ENCODE results near the gene RNF175. TPM values are rescaled to one million over a fixed set of nuclear protein-coding genes. Genes with fewer than 3 reads are reported as not detected.

RNF175 gene
- total and polyA plus RNA-seq, 10 donors, result 0.26 to 1.9 (median 0.46) TPM; not detected in 1

GRCh38 chr4:153684971-153685371, 74.9 kb downstream of the RNF175 start:
- WGBS, 5 donors, result 18 to 28% (median 21%) methylated on average over 7 to 9 of the region's 9 CpGs
- peak overlapping the region in 7 of 8 donors; percentile 72 to 95 (median 84) for H3K27ac ChIP-seq
- DNase-seq, result no peak

GRCh38 chr4:153684182-153684970, 75.4 kb downstream of the RNF175 start, which contains the start of gene TLR2:
Gene TLR2 (plus strand): TSS chr4:153684280. CDS start chr4:153702908, 18,628 bp downstream.
- 0 to 1% (median 1%) methylated on average over 13 to 75 of the region's 75 CpGs for WGBS, 5 donors
- peak within 1 kb of the TSS in 7 of 8 donors; percentile 72 to 95 (median 84) for H3K27ac ChIP-seq
- TF ChIP-seq POLR2AphosphoS5 (IDR thresholded peaks at IDR 0.05) (peak; percentile 80 to 93 (median 83)), POLR2A (IDR thresholded peaks at IDR 0.05) (peak in 1 of 3 donors; percentile 11), CTCF (IDR thresholded peaks at IDR 0.05 in 8 of 11, conservative IDR thresholded peaks at IDR 0.05 in 3 of 11) (peak in 2 of 11 experiments; percentile 24 to 32)

More at GRCh38 chr4:153684971-153685371, 74.9 kb downstream of the RNF175 start:
- intact Hi-C loops (cut with DNase I; ENCODE audit: low total_unique reads), result no loop called here
- TF ChIP-seq POLR2AphosphoS5 (IDR thresholded peaks at IDR 0.05), result no peak
- no peak for TF ChIP-seq POLR2A (IDR thresholded peaks at IDR 0.05)
- TF ChIP-seq CTCF (IDR thresholded peaks at IDR 0.05 in 8 of 11, conservative IDR thresholded peaks at IDR 0.05 in 3 of 11), result no peak
- H3K9me3 ChIP-seq, result peaks cover 5 to 29% (median 26%) of the 10 kb centered on the region in 8 donors
- H3K4me1 ChIP-seq, result peaks cover 0 to 29% (median 16%) of the 10 kb centered on the region in 6 donors
- H3K4me3 ChIP-seq, result peak overlapping the region; percentile 52 to 87 (median 71)
- peaks cover 0 to 29% (median 21%) of the 10 kb centered on the region in 6 donors for H3K36me3 ChIP-seq
- peaks cover 0 to 25% (median 9%) of the 10 kb centered on the region in 7 donors for H3K27me3 ChIP-seq (replicated peaks in 1 of 7)

DNA sequence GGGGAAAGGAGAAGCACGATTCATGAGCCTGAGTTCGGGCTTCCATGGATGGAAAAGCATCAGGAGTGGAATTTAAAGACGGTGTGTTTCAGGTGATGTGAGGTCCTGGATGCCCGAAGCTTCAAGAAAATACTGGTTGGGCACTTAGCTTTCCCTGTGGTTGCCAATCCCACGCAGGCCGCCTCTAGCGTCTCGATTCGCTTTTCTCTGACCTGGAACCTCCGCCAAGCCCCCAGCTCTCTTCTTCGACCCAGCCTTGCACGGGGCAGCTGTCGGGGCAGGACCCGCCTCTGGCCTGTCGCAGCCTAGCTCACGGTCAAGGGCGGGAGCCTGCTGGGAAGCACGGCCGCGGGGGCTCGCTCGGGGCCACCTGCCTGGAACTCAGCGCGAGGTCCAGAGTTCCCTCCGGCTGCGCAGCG, 76.1 kb downstream of the RNF175 start:
- intact Hi-C loops (cut with DNase I; ENCODE audit: low total_unique reads), result no loop called here
- H3K27ac ChIP-seq, result peak overlapping the region in 6 of 8 donors; percentile 76 to 95 (median 88)
- no peak for TF ChIP-seq POLR2A (IDR thresholded peaks at IDR 0.05)

More at GRCh38 chr4:153684182-153684970, 75.4 kb downstream of the RNF175 start, which contains the start of gene TLR2:
- DNase-seq, result peak; percentile 97
- intact Hi-C loops (cut with DNase I; ENCODE audit: low total_unique reads), result no loop called here
- H3K36me3 ChIP-seq, result peaks cover 0 to 23% (median 17%) of the 10 kb centered on the region in 6 donors
- peaks cover 0 to 29% (median 16%) of the 10 kb centered on the region in 6 donors for H3K4me1 ChIP-seq
- H3K9me3 ChIP-seq, result peaks cover 5 to 23% (median 20%) of the 10 kb centered on the region in 8 donors
- H3K4me3 ChIP-seq, result peak within 1 kb of the TSS; percentile 52 to 87 (median 71)
- H3K27me3 ChIP-seq (replicated peaks in 1 of 7), result peaks cover 0 to 25% (median 9%) of the 10 kb centered on the region in 7 donors

GRCh38 chr4:153679486-153679885, 80.3 kb downstream of the RNF175 start:
- 64 to 77% (median 69%) methylated on average over 6 of the region's 6 CpGs for WGBS, 5 donors
- intact Hi-C loops (cut with DNase I; ENCODE audit: low total_unique reads), result no loop called here
- DNase-seq, result peak; percentile 53

More for the DNA sequence above, 76.1 kb downstream of the RNF175 start:
- peaks cover 0 to 25% (median 9%) of the 10 kb centered on the region in 7 donors for H3K27me3 ChIP-seq (replicated peaks in 1 of 7)
- H3K36me3 ChIP-seq, result peaks cover 0 to 17% (median 11%) of the 10 kb centered on the region in 6 donors
- no peak for DNase-seq
- peaks cover 5 to 17% (median 14%) of the 10 kb centered on the region in 8 donors for H3K9me3 ChIP-seq
- H3K4me3 ChIP-seq, result peak overlapping the region; percentile 52 to 87 (median 71)
- 11 to 33% (median 15%) methylated on average over 13 to 27 of the region's 27 CpGs for WGBS, 5 donors
- peaks cover 0 to 29% (median 16%) of the 10 kb centered on the region in 6 donors for H3K4me1 ChIP-seq

More at GRCh38 chr4:153679486-153679885, 80.3 kb downstream of the RNF175 start:
- Histone ChIP-seq H3K27me3 (replicated peaks in 1 of 7) (peaks cover 0 to 19% (median 4%) of the 10 kb centered on the region in 7 donors), H3K4me1 (peaks cover 0 to 18% (median 9%) of the 10 kb centered on the region in 6 donors), H3K4me3 (no peak overlapping the region), H3K27ac (peak overlapping the region in 2 of 8 donors; percentile 62 to 65), H3K36me3 (no peaks in the 10 kb centered on the region), H3K9me3 (peaks cover 0 to 25% (median 23%) of the 10 kb centered on the region in 8 donors)
- peak in 1 of 3 donors; percentile 60 for TF ChIP-seq POLR2AphosphoS5 (IDR thresholded peaks at IDR 0.05)
- no peak for TF ChIP-seq POLR2A (IDR thresholded peaks at IDR 0.05)

All from spleen (tissue), 11 donors.